GM19025 (cell line): ENCODE results near the gene TYW1.
"Not testable (repeated sequence)": the region's sequence is repeated elsewhere in the genome, so short reads cannot be mapped to it uniquely, and the experiment has no call there.

Source experiments
- ATAC-seq: cut with Tn5 transposase; IDR thresholded peaks from one replicate; pipeline ENCODE4 v1.9.1; 2021; ENCODE audit warnings: mild to moderate bottlenecking, low read depth, moderate library complexity; ENCODE audit not compliant: unreplicated experiment

TYW1 gene

DNA sequence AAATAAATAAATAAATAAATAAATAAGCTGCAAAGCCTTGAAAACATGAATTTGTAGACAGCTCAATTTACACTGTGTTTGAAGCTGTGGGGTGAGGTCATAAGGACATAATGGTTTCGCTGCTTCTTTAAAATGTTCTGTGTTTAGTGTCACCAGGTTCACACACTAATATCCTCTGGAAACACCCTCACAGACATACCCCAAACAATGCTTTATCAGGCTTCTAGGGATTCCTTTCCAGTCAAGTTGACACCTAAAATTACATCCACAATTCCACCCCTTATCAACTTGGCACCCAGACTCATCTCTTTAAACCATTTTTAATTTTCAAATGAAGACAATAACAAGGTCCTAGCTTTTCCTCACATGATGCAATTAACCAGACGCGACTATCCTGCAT, 7.1 kb upstream of the TYW1 start:
- not testable (repeated sequence) for ATAC-seq

DNA sequence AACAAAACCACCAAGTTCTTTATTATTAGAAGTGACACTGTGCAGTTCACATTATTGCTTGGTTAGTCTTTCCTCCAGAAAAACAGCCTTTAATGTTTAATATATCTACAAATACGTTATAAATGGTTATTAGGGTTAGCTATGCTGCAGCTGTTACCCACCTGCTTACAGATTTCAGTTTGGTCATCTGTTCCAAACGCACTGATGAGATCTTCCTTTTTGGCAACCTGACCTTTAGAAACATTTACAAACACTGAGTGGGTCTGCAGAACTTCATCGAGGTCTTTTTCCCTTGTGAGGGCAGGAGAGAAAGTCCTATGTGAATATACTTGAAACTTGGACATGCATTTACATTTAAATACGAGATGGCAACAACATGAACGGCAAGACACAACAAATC, 2.6 kb upstream of the TYW1 start:
- ATAC-seq = not testable (repeated sequence)

DNA sequence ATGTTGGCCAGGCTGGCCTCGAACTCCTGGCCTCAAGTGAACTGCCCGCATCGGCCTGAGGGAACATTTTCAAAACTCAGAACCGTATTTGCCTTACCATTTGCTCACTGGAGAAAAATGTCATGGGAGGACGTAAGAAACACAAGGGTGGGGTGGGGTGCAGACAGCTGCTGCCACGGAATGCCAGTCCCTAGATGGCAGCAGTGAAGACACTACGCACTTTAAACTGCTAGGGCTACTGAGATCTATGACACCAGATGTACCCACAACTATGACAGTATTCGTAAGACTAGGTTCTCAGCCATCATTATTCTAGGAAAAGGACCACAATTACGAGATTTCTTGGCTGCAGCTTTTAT, 2.0 kb upstream of the TYW1 start:
- peak; percentile 23 for ATAC-seq

DNA sequence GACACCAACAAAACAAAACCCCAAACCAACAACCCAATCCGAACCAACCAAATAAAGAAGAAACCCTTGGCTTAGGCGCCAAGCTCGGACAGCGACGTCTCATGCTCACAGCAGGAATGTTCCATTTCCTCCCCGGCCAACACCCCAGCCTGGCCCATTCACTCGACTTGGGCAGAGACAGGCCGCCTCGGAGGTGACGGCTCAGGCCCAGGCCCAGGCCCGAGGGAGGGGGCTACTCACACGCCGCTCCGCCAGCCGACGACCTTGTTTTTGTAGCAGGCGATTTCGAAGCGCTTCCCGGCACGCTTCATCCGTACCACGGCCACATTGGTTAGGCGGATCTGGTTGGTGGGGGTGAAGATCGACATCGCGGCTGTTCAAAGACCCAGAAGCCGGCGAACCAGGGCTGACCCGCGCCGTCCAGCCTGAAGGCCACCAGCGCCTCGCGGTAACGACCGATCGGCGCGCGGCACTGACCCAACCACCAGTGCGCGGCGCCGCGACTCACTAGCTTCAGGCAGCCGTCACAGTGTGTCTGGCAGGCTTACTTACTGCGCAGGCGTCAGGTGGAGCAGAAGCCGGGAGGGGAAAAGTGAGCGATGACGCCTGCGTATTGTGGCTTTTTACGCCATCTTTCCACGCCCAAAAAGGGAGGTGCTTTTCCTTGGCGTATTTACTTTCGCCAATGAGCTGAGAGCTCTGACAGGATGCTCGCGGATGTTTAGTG, 1.4 kb upstream of the TYW1 start, which contains the start of gene SBDS:
Gene SBDS, minus strand, starts transcription at position 537 of the 727 bp plus-strand sequence. Its CDS starts 169 bp downstream, at position 368.
- peak; percentile 56 for ATAC-seq

DNA sequence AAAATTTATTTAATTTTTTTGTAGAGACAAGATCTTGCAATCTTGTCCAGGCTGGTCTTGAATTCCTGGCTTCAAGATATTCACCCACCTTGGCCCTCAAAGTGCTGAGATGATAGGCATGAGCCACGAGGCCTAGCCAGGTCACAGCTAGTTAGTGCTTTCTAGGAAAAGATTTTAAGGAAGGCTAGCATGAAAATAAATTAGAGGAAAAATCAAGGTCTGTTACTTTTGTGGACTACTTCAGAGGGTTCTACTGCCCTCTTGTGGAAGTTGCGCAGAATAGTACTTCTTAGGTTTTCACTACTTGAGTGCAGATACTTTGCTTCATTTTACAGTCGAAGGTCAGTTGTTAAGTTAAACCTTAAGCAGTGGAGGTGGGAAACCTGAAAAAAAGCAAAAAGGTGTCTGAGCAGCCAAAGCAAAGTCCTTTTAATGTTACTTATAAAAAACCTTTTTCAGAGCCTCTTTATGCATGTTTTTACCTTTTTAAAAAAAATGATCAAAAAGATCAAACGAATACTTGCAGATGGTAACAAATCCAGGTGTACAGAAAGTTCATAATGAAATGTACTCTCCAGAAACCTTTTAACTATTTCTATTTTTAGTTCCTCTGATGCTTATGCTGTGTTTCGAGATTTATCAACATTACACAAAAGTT, 4.1 kb downstream of the TYW1 start:
- ATAC-seq = not testable (repeated sequence)

DNA sequence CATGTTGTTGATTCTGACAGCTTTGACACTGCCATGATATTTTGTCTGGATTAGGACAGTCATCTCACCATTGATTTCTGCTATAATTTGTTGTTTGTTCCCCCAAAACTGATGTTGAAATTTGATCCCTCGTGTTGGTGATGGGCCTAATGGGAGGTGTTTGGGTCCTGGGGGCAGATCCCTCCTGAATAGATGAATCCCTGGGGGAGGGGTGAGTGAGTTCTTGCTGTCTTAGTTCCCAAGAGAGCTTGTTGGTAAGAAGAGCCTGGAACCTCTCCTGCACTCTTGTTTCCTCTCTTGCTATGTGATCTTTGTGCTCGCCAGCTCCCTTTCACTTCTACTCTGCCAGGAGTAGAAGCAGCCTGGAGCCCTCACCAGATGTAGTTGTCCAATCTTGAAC, 7.5 kb downstream of the TYW1 start:
- not testable (repeated sequence) for ATAC-seq

- ATAC-seq = no peak
These were observed 10.3 kb downstream of the TYW1 start for GRCh38 chr7:67006965-67007364.

GRCh38 chr7:67008260-67008659, 11.6 kb downstream of the TYW1 start:
- ATAC-seq = no peak

GRCh38 chr7:67009677-67010076, 13.0 kb downstream of the TYW1 start:
- ATAC-seq = not testable (repeated sequence)

DNA sequence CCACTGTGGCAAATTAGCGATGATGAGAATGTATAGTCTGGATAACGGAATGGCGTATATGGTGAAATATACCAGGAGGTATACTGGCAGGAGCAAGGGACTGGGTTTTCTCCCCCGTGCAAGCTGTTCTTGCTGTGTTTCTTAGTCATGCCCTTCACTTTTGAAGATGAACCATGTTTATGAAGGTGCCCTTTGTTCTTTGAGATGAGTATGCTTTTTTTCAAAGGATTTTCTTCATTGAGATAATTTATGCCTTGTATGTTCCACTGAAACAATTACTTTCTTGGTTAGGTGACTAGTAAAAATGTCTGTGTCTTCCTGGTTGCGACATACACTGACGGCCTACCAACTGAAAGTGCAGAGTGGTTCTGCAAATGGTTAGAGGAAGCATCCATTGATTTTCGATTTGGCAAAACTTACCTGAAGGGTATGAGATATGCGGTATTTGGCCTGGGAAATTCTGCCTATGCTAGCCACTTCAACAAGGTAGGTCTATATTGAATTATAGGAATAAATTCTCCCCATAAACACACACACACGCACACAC, 17.5 kb downstream of the TYW1 start:
- not testable (repeated sequence) for ATAC-seq

DNA sequence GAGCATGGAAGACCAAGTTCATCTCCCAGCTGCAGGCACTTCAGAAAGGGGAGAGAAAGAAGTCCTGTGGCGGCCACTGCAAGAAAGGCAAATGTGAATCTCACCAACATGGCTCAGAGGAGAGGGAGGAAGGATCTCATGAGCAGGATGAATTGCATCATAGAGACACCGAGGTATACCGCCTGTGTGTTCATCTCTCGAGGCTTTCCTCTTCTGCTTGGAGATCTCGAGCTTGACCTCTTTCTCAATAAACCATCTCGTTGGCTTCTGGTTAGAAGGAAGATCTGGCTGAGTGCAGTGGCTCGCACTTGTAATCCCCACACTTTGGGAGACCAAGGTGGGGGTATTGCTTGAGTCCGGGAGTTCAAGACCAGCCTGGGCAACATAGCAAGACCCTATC, 21.3 kb downstream of the TYW1 start:
- not testable (repeated sequence) for ATAC-seq

DNA sequence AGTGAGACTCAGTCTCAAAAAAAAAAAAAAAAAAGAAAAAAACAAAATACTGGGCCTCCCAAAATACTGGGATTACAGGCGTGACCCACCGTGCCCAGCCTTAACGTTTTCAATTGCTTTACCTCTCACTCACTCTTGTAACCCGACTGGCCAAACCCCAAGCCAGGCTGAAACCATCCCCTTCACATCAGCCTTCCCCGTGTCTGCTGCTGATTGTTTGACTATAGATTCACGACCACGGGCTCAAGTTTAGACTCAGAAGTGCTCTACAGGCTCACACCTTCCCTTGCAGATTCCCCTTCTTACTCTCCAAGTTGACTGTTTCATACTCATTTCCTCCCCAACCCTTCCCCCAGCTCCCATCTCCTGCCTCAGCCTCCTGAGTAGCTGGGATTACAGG, 22.3 kb downstream of the TYW1 start:
- no peak for ATAC-seq

DNA sequence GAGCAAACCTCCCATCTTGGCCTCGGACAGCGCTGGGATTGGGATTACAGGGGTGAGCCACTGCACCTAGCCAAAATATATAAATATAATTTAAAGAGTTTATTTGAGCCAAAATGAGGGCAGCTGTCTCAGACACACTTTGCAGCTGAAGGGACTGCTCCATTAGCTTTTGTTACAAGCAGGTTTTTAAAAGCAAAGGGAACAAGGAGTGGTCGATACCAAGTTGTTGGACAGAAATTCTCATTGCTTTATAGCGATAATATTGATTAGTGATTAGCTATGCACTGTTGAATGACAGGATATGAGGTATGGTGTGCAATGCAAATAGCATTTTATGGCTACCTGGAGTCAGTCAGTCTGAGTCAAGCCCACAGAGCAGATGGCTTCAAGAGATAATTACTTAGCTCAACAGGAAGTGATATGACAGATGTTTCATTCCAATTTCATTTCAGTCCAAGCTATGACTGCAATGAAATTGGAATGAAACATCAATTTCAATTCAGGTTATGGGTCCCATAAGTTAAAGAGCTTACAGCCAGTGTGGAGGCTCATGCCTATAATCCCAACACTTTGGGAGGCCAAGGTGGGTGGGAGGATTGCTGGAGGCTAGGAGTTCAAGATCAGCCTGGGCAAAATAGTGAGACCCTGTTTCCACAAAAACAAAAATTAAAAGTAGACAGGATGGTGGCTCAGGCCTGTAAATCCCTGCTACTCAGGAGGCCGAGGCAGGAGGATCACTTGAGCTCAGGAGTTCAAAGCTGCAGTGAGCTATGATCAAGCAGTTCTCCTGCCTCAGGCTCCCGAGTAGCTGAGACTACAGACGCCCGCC, 23.1 kb downstream of the TYW1 start:
- no peak for ATAC-seq

GRCh38 chr7:67021260-67021659, 24.6 kb downstream of the TYW1 start:
- no peak for ATAC-seq

- no peak for ATAC-seq
These were observed 25.9 kb downstream of the TYW1 start for GRCh38 chr7:67022511-67022910.

GRCh38 chr7:67025459-67025858, 28.8 kb downstream of the TYW1 start:
- not testable (repeated sequence) for ATAC-seq

GRCh38 chr7:67031685-67032084, 35.1 kb downstream of the TYW1 start:
- not testable (repeated sequence) for ATAC-seq

DNA sequence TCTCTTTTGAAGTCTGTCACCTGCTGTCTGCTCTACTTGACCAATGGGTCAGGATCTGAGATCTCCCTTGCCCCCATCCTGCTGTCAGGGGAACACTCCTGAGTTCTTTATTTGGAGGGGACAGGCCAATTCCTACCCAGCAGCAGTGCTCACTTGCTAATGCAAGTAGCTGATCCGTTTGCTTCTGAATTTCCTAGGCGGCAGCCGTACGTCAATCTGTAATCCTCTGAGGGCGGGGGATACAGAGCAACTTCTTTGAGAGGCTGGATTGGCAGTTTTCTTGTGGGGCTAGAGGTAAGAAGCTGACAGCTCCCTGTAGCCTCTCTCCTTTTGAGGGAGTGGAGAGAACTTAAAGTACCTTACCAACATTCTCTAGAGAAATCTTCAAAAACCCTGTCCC, 36.6 kb downstream of the TYW1 start:
- no peak for ATAC-seq

- not testable (repeated sequence) for ATAC-seq
These were observed 40.1 kb downstream of the TYW1 start for GRCh38 chr7:67036432-67037395.

DNA sequence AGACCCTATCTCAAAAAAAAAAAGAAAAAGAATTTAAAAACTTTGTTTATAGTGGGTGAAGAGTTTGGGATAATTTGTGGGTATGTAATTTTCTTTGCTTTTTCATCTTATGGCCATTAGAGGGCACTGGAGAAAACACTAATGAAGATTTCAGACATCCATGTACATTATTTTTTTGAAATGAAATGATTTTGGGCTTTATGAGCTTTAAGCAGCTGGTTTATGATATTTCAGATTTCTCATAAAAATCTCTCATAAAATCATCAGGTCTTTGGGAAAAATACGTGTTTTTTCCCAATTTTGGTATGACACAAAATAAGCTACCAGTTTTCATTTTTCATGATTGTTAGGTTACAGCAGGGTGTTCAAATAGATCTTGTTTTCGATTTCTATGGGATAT, 44.2 kb downstream of the TYW1 start:
- ATAC-seq = not testable (repeated sequence)
